Measurements from ENCODE around the gene EYA2. TPM values are rescaled to one million over a fixed set of nuclear protein-coding genes. Genes with fewer than 3 reads are reported as not detected.

The EYA2 gene
- total RNA-seq, 1 donor from 2014 or later, result not detected

DNA sequence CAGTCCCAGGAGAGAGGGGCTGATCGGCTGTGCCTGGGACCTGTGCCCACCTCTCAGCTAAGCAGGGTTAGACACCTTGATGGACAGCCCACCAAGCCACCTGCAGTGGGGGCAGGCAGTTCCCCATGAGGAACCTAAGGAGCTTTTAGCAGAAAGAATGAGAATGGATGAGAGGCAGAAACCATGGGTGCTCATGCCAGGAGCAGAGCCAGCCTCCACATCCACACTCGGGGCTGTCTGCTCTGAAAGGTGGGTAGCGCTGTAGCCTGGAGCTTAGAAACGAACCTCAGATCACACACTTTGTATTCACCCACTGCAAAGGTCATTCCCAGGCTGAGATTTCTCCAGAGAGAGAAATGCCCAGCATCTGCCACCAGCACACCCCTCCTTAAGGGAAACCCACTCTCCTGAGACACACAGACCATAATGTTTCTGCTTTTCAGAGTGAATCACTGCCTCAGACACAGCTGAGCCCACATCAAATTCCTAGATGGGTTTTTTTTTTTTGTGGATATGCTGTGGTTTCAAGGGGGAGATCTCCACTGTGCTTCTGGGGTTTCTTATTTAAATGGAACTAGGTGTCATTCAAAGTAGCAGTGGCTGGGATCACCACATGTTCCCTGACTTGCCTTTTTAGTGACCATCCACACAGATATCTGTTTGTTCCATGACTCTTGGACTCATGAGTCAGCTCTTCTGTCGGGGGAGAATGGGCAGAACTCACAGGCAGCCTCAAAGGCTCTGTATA lies 218.9 kb downstream of the EYA2 start:
- TF ChIP-seq, protein P1, sequence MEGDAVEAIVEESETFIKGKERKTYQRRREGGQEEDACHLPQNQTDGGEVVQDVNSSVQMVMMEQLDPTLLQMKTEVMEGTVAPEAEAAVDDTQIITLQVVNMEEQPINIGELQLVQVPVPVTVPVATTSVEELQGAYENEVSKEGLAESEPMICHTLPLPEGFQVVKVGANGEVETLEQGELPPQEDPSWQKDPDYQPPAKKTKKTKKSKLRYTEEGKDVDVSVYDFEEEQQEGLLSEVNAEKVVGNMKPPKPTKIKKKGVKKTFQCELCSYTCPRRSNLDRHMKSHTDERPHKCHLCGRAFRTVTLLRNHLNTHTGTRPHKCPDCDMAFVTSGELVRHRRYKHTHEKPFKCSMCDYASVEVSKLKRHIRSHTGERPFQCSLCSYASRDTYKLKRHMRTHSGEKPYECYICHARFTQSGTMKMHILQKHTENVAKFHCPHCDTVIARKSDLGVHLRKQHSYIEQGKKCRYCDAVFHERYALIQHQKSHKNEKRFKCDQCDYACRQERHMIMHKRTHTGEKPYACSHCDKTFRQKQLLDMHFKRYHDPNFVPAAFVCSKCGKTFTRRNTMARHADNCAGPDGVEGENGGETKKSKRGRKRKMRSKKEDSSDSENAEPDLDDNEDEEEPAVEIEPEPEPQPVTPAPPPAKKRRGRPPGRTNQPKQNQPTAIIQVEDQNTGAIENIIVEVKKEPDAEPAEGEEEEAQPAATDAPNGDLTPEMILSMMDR (IDR thresholded peaks at IDR 0.05; ENCODE audit: insufficient read depth, low read length, poor library complexity, severe bottlenecking), result no peak
- no peaks in the 10 kb centered on the region for H3K27me3 ChIP-seq (ENCODE audit: control insufficient read depth, insufficient read depth, low read length)
- H3K36me3 ChIP-seq (ENCODE audit: control insufficient read depth, insufficient read depth, low read length), result no peaks in the 10 kb centered on the region
- DNase-seq (ENCODE audit: low read depth), result peak; percentile 68
- no peak overlapping the region for H3K4me3 ChIP-seq (ENCODE audit: low read depth, low read length)

DNA sequence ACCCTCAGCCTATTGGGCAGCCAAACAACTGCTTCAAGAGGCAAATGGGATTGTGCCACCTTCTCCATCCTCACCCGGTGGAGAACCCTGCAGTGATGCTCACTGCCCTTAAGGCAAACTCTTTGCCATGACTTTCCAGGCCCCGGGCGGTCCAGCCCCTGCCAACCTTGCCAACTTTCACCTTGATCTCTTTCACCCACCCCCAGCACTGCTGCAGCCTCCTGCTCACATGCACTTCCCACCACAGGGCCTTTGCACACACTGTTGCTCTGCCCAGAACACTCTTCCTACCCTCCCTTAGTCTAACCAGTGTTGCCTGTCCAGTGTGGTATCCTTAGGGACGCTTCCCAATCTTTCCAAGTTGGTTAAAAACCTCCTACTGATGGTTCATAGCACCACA lies 221.1 kb downstream of the EYA2 start:
- no peak overlapping the region for H3K4me3 ChIP-seq (ENCODE audit: low read depth, low read length)
- no peaks in the 10 kb centered on the region for H3K36me3 ChIP-seq (ENCODE audit: control insufficient read depth, insufficient read depth, low read length)
- no peaks in the 10 kb centered on the region for H3K27me3 ChIP-seq (ENCODE audit: control insufficient read depth, insufficient read depth, low read length)
- no peak for DNase-seq (ENCODE audit: low read depth)
- TF ChIP-seq, protein P1 (IDR thresholded peaks at IDR 0.05; ENCODE audit: insufficient read depth, low read length, poor library complexity, severe bottlenecking), result no peak

DNA sequence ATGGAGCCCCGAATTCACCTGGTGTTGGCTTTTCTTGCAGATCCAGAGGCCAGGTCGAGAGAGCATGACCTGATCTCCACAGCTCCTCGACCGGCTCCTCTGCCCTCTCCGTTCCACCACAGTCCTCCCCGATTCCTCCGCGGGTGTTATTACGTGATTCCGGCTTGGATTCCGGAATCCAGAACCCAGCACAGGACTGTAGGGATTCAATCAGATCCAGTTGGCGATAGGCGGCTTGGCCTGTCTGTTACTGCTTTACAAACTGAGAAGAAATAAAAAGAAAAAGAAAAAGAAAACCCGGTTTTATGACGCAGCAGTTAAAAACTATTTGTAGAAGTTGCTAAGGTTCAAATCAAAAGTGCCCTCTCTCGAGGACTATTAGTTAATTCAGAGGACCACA lies 222.7 kb downstream of the EYA2 start:
- TF ChIP-seq, protein P1 (IDR thresholded peaks at IDR 0.05; ENCODE audit: insufficient read depth, low read length, poor library complexity, severe bottlenecking), result no peak
- Histone ChIP-seq H3K4me3 (ENCODE audit: low read depth, low read length) (no peak overlapping the region), H3K27me3 (ENCODE audit: control insufficient read depth, insufficient read depth, low read length) (no peaks in the 10 kb centered on the region), H3K36me3 (ENCODE audit: control insufficient read depth, insufficient read depth, low read length) (no peaks in the 10 kb centered on the region)
- DNase-seq (ENCODE audit: low read depth), result no peak

DNA sequence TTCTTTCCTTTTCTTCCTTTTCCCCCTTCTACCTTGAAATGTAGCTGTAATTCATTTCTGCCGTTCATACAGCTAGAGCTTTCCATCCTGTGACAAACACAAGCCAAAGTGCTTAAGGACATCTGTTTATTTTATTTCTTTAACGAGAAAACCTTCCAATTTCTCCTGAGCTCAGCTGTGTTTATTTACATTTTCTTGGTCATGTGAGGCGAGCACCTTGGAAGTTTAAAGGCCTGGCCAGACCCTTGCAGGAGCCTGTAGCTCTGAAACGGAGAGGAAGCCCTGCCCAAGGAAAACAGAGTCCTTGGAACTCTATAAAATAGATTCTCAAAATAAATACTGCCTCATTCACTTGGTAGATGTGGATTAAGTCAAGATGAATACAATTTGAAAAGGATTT lies 223.1 kb downstream of the EYA2 start:
- no peak for DNase-seq (ENCODE audit: low read depth)
- TF ChIP-seq, protein P1 (IDR thresholded peaks at IDR 0.05; ENCODE audit: insufficient read depth, low read length, poor library complexity, severe bottlenecking), result no peak

DNA sequence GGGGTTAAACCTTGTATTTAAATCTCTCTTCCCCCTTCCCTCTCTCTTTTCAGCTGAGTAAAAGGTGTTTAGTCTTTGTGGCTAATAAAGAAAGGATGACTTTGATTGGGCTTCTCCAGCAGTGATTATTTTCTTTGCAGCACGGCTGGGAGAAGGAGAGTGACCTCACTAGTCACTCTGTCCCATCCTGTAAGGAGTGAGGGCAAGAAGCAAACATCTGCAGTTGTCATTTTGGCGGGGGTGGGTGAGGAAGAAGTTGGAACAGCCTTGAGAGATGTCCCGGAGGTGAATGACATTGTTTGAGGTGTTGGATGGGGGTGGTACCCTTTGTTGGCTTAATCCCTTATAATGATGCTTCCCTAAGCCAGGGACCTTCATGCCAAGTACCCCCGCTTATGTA lies 223.6 kb downstream of the EYA2 start:
- H3K27me3 ChIP-seq (ENCODE audit: control insufficient read depth, insufficient read depth, low read length), result no peaks in the 10 kb centered on the region
- TF ChIP-seq, protein P1 (IDR thresholded peaks at IDR 0.05; ENCODE audit: insufficient read depth, low read length, poor library complexity, severe bottlenecking), result no peak
- no peak for DNase-seq (ENCODE audit: low read depth)

More for the DNA sequence above, 223.1 kb downstream of the EYA2 start:
- Histone ChIP-seq H3K36me3 (ENCODE audit: control insufficient read depth, insufficient read depth, low read length) (no peaks in the 10 kb centered on the region), H3K27me3 (ENCODE audit: control insufficient read depth, insufficient read depth, low read length) (no peaks in the 10 kb centered on the region), H3K4me3 (ENCODE audit: low read depth, low read length) (no peak overlapping the region)

DNA sequence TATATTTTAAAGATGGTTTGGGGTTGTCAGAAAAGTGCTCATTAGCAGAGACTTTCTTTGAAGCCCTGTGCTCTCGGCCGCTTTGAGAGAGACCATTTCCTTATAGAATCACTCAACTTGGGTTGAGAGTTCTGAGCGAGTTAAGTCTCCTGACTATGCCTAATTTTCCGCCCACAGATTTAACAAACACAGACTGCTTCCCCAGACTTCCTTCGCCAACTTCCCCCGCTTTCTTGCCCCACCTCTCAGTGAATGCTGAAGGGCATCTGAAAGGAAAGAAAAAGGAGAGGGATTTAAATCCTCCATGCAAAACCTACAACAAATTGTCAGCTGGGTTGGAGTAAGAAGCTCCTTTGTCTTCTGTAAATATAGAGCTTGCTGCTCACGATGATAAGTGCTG lies 224.0 kb downstream of the EYA2 start:
- Histone ChIP-seq H3K36me3 (ENCODE audit: control insufficient read depth, insufficient read depth, low read length) (no peaks in the 10 kb centered on the region), H3K27me3 (ENCODE audit: control insufficient read depth, insufficient read depth, low read length) (no peaks in the 10 kb centered on the region), H3K4me3 (ENCODE audit: low read depth, low read length) (no peak overlapping the region)
- no peak for DNase-seq (ENCODE audit: low read depth)
- TF ChIP-seq, protein P1 (IDR thresholded peaks at IDR 0.05; ENCODE audit: insufficient read depth, low read length, poor library complexity, severe bottlenecking), result no peak

More for the DNA sequence above, 223.6 kb downstream of the EYA2 start:
- no peak overlapping the region for H3K4me3 ChIP-seq (ENCODE audit: low read depth, low read length)
- no peaks in the 10 kb centered on the region for H3K36me3 ChIP-seq (ENCODE audit: control insufficient read depth, insufficient read depth, low read length)

All from kidney epithelial cell (primary cell).